K562 (cell line): ENCODE data around the gene PPP6R3. TPM values are rescaled to one million over a fixed set of nuclear protein-coding genes. Genes with fewer than 3 reads are reported as not detected.

Experiments
- GABPA ChIP-seq: fragments of 200-800 bp; sonication (Bioruptor generic); conservative IDR thresholded peaks from 2 replicates; pipeline ENCODE4 v1.6.1; 2016; ENCODE audit warnings: low read depth, missing genetic modification characterization, missing compliant biosample characterization
- KDM1A ChIP-seq, 2 experiments: fragments of 450-650 bp; IDR thresholded peaks; 2 replicates each; pipeline ENCODE4 v1.6.1; 2016; ENCODE audit warnings: mild to moderate bottlenecking in 2 of 2
- NR0B1 ChIP-seq: fragments of 450-650 bp; IDR thresholded peaks from one replicate; pipeline ENCODE4 v1.6.1; 2018; ENCODE audit warnings: mild to moderate bottlenecking, moderate library complexity; ENCODE audit not compliant: partially characterized antibody
- TFAM ChIP-seq: fragments of 250-450 bp; sonication (Bioruptor Pico); conservative IDR thresholded peaks from 2 replicates; pipeline ENCODE4 v1.5.0; 2021; ENCODE audit warnings: mild to moderate bottlenecking, moderate library complexity
- ZNF253 ChIP-seq: fragments of 250-450 bp; sonication (Bioruptor Pico); conservative IDR thresholded peaks from 2 replicates; pipeline ENCODE4 v1.6.1; 2021; ENCODE audit warnings: mild to moderate bottlenecking
- ZNF41 ChIP-seq: fragments of 250-450 bp; sonication (Bioruptor Pico); conservative IDR thresholded peaks from 2 replicates; pipeline ENCODE4 v1.4.0; 2020; ENCODE audit warnings: mild to moderate bottlenecking
- ZNF589 ChIP-seq: fragments of 200-800 bp; sonication (Bioruptor generic); IDR thresholded peaks from 2 replicates; pipeline ENCODE4 v1.6.1; 2016; ENCODE audit warnings: low read depth, missing genetic modification characterization, missing compliant biosample characterization
- ZNF696 ChIP-seq: fragments of 250-450 bp; sonication (Bioruptor Pico); conservative IDR thresholded peaks from 2 replicates; pipeline ENCODE4 v1.4.0; 2020; ENCODE audit warnings: mild to moderate bottlenecking, moderate library complexity
- polyA plus RNA-seq, 8 experiments: library from polyadenylated mRNA; depleted of rRNA in 4 of 8; stranded (reverse) in 5 of 8; unstranded in 3 of 8; fragments of >200 nt; fragmentation: Nextera tagmentation in 2 of 8; fragmentation: Illumina TruSeq in 1 of 8; extraction: Ambion mirVana in 2 of 8; extraction: Trizol in 1 of 8; gene quantifications; 2 replicates each; pipeline versions ENCODE4 v1.2.1 to v1.2.3, GENCODE V29; 2011 to 2014; ENCODE audit warnings: inconsistent platforms in 1 of 8, missing spikeins in 1 of 8
- total RNA-seq, 7 experiments: library from RNA; depleted of rRNA in 6 of 7; stranded (reverse); fragments of >200 nt in 6 of 7; fragmentation: Illumina TruSeq in 2 of 7; extraction: Trizol in 2 of 7; gene quantifications; 2 replicates each; pipeline versions ENCODE4 v1.2.1 to v1.2.3, GENCODE V29; 2011 to 2021; ENCODE audit warnings: low replicate concordance in 1 of 7

The PPP6R3 gene
- total and polyA plus RNA-seq, 9 of the 15 experiments (the other 6 are each of a cell fraction or from before 2014, with no cell fraction given) = 20.3 to 117 (median 80.6) TPM

- no peak for TF ChIP-seq ZNF41 (CRISPR knock-in tag)
- no peak for TF ChIP-seq ZNF253 (CRISPR knock-in tag)
- no peak for TF ChIP-seq KDM1A (IDR thresholded peaks at IDR 0.05)
- no peak for TF ChIP-seq NR0B1
- no peak for TF ChIP-seq TFAM (CRISPR knock-in tag)
- TF ChIP-seq GABPA (tag) = no peak
- no peak for TF ChIP-seq ZNF696 (CRISPR knock-in tag)
- TF ChIP-seq ZNF589 (CRISPR knock-in tag) = peak; percentile 54; the same call in 1 of the 2 replicates
These were observed 23.3 kb upstream of the PPP6R3 start (continued) for GRCh38 chr11:68436985-68437926.
